Fibroblast of skin of right quadriceps (primary cell): Measurements from ENCODE around the gene UBE2F.
"Not testable (repeated sequence)": the region's sequence is repeated elsewhere in the genome, so short reads cannot be mapped to it uniquely, and the experiment has no call there.

Experiments
- DNase-seq: peaks from one replicate; pipeline ENCODE4 v3.0.0-alpha.2; 2013

Gene UBE2F

DNA sequence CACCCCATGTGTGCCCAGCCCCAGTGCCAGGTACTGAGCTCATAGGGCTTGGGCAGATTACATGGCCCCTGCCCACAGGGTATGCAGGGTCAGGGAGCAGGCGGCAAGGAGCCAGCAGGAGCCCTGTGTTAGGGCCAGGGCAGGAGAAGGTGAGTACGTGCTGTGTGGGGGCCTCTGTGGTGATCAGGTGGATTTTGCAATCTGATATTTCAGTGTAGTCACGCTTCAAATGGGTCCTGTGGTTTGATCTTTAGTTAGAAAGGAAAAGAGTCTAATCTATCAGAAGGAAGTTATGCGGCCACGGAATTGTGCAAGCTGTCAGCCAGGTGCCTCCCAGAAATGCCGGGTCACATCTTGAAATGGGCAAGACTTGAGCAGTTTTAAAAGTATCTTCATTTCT, 13.9 kb downstream of the UBE2F start:
- DNase-seq = no peak

DNA sequence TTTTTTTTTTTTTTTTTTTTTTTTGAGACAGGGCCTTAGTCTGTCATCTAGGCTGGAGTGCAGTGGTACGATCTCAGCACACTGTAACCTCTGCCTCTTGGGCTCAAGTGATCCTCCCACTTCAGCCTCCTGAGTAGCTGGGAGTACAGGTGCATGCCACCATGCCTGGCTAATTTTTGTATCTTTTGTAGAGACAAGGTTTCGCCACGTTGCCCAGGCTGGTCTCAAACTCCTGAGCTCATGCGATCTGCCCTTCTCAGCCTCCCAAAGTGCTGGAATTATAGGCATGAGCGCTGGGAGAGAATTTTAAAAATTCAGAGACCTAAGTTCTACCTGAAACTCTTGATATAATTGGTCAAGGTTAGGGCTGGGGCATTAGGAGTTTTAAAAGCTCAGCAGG, 14.8 kb downstream of the UBE2F start:
- DNase-seq = not testable (repeated sequence)

DNA sequence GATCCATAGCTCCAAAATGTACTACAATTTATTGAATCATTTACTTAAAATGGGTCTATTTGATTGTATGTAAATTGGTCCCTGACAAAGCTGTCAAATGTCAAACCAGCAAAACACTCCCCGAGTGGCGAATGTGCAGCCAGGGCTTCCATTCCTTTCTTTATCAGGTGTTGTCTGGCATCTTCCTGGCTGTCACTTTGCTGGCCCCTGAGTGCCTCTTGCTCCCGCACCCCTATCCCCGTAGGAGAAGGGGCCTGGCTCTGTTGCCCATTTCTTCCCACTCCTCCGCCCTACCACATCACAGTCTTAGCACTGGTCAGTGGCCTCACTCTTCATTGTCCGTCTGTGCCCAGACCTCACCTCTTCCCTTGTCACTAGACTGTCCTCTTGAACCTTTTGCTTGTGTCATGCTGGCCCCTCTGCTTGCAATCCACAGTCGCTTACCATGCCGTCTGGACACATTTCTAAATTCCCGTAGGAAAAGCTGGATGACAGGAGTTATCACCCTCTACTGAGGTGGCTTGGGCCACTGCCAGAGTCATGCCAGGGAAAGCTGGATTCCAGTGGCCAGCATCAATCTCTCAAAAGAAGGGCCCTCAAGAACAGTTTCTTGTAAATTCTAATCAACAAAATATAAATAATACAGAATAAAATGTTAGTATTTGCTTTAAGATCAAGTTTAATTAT, 15.4 kb downstream of the UBE2F start:
- no peak for DNase-seq

DNA sequence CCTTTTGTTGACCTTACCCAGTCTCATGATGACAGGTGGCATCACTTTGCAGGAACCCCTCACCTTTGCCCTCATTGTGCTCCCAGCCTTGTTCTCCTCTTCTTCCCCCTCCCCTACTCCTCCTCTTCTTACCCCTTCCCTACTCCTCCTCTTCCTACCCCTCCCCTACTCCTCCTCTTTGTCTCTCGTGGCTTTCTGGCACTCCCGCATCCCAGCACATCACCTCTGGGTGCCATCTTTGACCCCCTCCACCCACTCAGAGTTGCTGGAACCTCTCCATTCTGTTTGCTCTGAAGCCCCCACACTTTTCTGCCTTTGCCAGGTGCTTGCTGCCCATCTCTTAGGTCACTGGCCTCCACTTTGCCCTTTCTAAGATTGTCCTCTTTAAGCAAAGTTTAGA, 17.1 kb downstream of the UBE2F start:
- no peak for DNase-seq

DNA sequence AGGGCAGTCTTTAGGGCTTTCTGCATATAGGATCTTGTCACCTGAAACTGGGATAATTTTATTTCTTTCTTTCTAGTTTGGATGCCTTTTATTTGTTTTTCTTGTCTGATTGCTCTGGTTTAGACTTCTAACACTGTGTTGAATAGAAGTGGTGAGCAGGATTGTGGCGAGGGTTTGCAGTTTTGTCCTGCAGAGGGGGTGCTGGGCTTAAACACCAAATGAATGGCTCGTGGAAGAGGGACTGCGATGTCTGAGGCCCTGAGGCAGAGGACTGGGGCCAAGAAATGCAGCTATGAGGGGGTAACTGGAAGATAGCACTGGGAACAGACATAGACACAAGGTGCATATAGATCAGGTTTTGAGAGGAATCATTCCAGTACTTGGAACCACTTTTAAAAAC, 20.5 kb downstream of the UBE2F start:
- DNase-seq = no peak

DNA sequence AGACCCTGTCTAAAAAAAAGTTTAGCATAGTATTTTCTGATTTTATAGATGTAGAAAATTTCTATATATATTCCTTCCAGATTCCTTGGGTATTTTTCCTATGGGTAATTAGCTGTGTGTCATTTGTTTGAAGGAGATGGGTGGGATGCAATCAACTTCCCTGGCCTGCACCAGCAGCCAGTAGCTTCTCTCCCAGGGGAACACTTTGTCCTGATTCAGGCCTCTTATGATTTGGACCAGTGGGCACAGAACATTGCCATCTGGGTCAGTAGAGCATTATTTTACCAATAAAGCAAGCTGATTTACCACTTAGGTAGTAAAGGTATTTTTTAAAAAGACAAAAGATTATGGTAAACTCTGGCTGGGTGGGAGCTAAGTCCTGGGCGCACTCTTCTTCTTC, 26.9 kb downstream of the UBE2F start:
- no peak for DNase-seq

DNA sequence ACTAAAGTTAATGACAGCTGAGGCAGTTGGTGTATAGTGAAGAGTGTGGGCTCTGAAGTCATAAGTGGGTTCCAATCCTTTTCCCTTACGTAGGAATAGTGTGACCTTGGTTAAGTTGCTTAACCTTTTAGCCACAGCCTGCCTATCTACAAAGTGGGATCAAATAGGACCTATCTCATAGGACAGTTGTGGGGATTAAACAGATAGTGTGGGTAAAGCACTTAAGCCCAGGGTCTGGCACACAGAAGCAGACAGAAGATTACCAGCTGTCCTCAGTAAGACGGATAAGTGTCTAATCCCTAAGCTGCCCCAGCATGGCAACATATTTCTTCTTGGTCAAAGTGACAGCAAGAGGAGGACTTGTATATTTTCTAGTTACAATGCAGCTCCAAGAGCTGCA, 28.2 kb downstream of the UBE2F start:
- no peak for DNase-seq

DNA sequence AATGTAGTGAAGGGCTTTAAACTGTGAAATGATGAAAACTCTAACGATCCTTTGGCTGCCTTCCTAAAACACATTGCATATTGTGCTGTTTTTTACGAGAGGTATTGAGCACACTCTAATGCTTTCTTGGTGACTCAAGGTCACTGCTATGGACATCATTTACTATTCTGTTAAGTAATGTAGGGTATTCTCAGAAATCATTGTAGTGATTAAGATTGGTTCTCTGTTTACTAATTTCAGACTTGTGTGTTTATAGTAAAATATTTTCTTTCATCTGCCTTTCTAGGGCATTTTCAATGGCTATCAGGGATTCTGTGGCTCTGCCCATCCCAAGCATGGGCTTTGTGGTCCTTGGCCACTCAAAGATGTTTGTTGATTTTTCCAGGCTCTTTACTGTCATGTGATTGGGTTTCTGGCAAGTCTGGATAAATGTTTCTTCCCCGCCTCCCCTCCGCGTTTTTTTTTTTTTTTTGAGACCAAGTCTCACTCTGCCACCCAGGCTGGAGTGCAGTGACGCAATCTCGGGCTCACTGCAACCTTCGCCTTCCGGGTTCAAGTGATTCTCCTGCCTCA, 29.3 kb downstream of the UBE2F start:
- DNase-seq = peak; percentile 65

DNA sequence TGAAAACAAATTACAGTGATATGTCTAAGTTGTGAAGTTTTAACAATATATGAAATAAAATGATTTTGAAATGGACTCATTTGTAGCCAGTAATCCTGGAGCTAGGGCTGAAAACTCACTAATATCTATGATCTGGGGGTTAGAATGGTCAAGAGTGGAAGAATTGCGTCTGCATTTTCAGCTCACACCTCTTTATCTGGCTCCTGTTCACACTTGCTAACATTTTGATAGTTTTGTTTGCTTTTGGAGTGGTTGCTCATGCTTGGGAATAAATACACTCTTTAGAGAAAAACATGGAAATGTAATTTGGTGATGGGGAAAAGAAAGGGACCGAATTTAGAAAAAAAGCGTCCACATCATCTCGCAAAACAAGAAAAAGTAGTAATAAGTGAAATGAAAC, 30.7 kb downstream of the UBE2F start:
- no peak for DNase-seq

DNA sequence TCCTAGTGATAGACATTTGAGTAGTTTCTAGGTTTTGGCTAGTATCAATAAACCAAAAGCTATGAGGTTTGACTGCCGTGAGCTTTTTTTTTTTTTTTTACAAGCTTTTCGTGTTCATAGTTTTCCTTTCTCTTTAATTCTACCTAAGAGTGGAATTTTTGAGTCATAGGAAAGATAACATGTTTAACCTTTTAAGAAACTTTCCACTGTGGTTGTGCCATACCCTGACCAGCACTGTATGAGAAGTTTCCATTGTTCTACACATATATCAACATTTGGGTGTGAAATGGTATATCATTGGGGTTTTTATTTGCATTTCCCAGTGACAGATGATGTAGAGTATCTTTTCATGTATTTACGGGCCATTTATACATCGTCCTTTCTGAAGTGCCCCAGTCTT, 31.7 kb downstream of the UBE2F start:
- no peak for DNase-seq

DNA sequence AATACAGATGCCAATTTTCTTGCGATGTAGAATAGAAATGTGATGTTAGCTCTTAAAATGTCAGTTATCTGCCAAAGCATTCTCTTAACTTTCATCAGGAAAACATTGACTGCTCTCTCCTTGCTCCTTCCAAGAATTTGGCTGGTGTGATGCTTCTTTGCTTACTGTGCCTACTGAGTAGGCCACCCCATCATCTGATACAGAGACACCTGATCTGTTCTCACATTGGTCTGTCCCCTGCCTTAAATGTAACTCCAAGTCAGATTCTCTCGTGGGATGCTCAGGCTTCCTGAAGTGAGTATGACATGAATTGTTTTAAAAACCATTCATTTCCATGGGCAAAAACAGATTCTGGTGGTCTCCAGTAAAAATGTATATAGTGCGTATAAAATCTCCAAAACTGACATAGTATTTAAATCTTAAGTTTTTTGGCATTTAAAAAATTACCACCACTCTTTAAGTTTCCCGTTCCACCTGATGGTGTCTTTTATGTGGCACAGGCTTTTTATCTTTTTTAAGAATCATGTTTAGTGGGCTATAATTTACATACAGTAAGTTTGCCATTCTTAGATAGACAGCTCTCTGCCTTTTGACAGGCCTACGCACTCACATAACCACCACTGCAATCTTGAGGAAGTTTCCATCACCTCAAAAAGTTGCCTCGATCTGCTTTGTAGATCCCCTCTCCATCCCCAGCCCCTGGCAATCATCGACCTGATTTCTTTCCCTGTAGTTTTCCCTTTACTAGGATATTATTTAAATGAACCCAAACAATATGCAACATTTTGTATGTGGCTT, 36.6 kb downstream of the UBE2F start:
- DNase-seq = no peak

DNA sequence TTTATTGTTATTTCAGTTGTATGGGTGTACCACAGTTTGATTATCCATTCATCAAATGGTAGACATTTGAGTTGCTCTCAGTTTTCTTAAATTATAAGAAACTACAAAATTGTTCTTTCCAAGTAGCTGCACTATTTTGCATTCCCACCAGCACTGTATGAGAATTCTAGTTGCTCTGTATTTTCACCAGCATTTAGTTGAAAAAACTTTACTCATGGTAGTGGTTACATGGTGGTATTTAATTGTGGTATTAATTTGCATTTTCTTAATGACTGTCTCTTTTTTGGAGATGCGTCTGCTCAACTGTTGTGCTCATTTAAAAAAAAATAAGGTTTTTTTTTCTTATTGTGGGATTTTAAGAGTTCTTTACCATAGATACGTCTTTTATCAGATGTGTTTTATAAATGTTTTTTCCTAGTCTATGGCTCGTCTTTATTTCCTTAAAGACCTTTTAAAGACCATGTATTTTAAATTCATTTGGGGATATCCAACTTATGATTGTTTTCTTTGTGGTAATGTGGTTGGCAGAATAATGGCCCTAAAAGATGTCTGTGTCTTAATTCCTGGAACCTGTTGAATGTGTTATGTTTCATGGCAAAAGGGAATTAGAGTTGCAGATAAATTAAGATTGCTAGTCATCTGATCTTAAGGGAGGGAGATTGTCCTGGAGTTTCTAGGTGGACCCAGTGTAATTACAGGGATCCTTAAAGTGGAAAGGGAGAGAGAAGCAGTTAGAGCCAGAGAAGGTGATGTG, 37.4 kb downstream of the UBE2F start:
- no peak for DNase-seq

DNA sequence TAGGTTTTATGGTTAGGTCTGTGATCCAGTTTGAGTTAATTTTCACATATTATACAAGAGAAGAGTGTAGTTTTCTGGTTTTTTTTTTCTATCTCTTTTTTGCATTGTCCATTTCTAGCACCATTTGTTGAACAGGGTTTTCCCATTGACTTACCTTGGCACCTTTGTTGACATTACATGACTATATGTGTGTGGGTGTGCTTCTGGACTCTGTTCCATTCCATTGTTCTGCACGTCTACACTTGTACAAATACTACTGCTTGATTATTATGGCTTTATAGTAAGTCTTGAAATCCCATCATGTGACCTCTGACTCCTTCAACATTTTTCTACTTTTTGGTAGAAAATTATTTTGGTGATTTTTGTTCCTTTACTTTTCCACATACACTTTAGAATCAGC, 38.7 kb downstream of the UBE2F start:
- no peak for DNase-seq

DNA sequence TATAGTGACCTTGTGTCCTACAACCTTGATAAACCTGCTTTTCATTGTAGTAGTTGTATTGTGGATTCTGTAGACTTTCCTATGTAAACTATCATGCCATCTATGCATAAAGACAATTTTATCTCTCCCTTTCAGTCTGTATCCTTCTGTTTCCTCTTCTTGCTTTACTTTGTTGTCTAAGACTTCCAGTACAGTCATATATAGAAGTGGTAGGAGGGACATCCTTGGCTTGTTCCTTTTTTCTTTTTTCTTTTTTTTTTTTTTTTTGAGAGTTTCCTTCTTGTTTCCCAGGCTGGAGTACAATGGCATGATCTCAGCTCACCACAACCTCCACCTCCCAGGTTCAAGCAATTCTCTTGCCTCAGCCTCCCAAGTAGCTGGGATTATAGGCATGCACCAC, 39.7 kb downstream of the UBE2F start:
- no peak for DNase-seq

DNA sequence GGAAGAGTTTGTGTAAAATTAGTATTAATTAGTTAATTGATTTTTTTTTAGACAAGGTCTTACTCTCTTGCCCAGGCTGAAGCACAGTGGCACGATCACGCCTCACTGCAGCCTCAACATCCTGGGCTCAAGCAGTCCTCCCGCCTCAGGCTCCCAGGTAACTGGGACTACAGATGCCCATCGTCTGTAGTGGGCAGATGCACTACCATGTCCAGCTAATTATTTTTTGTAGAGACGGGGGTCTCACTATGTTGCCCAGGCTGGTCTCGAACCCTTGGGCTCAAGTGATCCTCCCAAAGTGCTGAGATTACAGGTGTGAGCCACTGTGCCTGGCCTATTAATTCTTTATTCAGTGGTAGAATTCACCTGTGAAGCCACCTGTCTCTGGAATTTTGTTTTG, 41.1 kb downstream of the UBE2F start:
- no peak for DNase-seq

DNA sequence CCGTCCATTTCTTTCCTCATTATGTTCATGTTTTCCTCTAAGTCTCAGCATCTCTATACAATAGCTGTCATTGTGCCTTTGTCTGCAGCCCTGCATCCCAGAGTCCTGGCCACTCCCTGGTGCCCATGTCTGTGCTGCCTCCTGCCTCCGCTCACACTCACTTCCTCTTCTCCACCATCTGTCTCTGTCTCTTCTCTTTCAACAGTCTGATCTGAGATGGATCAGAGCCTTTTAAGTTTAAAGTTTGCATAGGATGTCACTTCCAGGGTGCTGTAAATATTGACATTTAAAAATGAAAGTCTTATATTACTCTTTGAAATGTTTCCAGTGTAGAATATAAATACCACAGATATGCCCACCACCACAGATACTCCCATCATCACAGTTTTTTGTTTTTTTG, 42.7 kb downstream of the UBE2F start:
- DNase-seq = no peak

DNA sequence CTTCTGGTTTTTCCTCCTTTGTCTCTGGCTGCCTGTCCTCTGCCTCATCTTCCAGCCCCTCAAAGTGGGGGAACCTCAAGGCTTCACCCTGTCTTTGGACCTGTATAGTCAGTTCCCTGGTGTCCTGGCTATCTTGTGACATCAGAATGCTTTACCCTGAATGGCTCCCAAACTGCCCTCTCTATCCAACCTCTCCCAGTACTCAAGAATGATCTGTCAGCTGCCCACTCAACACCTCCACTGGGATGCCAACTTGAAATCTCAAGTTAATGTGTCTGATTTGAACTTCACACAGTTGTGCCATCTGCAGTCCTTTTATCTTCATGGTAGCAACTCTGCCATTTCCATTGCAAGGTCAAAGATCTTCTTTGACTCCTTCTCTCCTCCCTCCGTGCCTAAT, 43.8 kb downstream of the UBE2F start:
- DNase-seq = no peak

DNA sequence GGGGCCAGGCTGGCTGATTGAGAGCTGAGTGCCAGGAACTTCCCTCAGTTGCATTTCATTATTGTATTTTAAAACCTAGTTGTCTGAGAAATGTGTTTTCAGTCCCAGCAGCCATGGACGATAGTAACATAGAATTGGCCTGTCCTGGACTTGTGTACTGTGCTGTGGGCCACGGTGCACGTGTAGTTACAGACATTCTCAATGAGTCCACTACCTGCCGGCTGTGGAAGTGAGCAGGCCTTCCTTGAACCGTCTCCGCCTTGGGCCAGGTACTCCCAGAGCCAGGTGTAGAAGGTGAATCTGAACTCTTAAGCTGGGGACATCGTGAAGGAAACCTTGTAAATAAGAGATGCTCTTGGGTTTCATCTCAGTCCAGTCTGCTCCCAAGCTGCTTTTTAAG, 47.0 kb downstream of the UBE2F start:
- DNase-seq = no peak

DNA sequence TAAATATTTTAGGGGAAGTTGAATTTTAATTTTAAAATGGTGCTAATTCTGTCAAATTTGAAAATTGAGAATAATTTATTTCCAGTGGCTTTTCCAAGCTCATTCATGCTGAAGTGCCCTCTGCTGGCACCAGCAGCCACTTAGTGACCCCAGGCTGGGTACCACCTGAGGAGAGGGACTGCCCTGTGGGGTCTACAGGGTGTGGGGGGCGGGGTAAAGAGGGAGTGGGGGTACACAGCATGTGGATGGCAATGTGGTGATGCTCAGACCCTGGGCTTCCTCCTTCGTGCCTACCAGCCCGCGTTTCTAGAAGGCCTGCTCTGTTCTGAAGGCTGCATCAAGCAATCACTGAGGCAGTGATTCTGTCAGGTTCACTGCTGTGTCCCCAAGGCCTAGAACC, 48.9 kb downstream of the UBE2F start:
- DNase-seq = no peak

DNA sequence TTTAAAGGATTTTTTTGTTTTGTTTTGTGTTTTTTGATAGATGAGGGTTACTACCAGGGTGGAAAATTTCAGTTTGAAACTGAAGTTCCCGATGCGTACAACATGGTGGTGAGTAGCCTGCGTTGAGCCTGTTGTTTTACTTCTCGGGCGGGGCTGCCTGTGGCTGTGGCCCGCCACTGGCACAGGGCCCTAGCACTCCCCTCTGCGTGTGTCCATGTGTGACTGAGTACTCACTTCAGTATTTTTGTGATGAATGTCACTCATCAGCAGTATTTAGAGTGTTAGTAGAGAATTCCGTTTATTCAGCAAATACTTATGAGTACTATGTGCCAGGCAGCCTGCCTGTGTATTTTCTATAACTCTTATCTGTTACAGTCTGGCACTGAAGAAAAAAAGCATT, 49.7 kb downstream of the UBE2F start:
- no peak for DNase-seq

DNA sequence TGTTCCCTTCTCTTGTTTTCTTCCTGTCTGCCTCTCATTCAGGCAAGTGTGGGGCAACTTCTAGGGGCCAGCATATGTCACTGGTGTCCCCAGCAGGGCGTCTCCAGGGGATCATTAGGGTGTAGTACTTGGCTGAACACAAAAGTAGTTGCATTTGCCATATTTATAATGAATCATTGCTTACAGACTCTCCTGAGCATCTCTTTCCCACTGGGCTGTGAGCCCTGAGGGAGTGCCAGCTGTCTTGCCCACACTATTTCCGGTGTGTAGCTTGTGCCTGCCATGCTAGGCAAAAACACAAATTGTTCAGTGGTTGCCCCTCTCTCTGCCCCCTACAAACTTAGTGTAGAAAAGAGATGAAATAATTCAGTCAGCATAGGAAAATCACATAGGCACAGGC, 53.1 kb downstream of the UBE2F start:
- DNase-seq = no peak

DNA sequence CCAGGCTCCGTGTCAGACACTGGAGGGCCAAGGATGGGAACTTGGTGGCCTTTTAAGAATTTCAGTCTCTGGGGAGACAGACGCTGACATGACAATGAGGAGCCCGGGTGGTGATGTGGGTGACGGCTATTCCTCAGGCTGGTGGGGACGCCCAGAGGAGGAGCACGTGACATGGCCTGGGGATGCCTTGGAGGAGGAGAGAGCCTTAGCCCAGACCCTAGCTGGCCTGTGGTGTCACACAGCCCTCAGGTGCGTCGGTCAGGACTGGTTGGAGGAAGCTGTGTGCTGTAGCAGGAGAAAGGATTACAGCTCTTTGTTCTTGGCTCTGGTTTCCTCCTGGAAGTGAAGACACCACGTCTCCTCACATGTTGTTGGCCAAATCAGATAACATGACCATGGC, 54.0 kb downstream of the UBE2F start:
- DNase-seq = no peak

DNA sequence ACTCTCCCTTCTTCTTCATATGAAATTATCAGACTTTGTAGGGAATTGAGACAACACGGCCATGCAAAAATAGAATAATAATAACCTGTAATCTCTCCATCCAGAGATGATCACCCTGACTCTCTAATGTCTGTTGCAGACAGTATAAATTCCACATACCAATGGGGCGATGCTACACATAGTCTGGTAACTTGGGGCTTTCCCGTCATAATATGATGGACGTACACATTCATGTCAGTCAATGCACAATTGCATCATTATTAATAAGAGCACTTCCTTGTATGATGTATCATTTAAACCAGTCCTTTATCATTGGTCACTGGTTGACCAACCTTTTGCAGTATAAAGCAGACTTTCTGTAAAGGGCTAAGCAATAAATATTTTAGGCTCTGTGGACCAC, 54.5 kb downstream of the UBE2F start:
- peak; percentile 14 for DNase-seq
